ENCODE data around the gene SERGEF. TPM values are rescaled to one million over a fixed set of nuclear protein-coding genes. Genes with fewer than 3 reads are reported as not detected.
A peak's percentile ranks its signal among the peaks of the same experiment; 100 is the strongest.
"Not testable (repeated sequence)": the region's sequence is repeated elsewhere in the genome, so short reads cannot be mapped to it uniquely, and the experiment has no call there.

The SERGEF gene
- total and polyA plus RNA-seq, 2 experiments from 2014 or later = 18.3 to 23.2 TPM

DNA sequence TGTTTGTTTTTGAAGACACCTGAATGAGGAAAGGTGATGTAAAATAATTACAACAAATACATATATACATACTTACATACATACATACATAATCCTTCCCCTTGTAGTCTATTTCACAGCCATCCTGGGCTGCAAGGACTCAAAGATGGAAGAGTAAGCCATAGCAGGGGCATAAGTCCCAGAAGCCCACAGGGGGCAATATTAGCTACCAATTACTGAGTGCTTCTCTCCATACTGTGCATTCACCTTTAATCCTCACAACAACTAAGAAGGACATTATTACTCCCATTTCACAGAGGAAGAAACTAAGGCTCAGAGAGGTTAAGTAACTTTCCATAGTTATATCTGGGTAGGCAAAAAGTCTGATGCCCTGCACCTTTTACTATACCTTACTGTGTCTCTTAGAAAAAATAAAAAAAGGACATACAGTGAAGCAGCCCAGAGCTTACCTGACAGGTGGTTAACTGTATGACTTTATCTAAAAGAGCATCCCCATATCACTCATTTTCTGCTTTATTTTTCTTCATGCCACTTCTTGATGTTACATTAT, 2.7 kb downstream of the SERGEF start:
- Histone ChIP-seq H3K36me3 (ENCODE audit: low read depth) (no peaks in the 10 kb centered on the region), H3K9ac (no peak overlapping the region), H3K27me3 (replicated peaks; ENCODE audit: insufficient read depth) (no peaks in the 10 kb centered on the region), H4K20me1 (ENCODE audit: insufficient read depth) (no peaks in the 10 kb centered on the region), H3F3A (ENCODE audit: insufficient read depth) (peaks cover 8% of the 10 kb centered on the region; the same call in 1 of the 2 replicates), H3K4me3 (no peak overlapping the region), H3K27ac (no peak overlapping the region), H3K9me2 (ENCODE audit: insufficient read depth) (no peaks in the 10 kb centered on the region), H2AFZ (no peak overlapping the region), H3K79me2 (ENCODE audit: insufficient read depth) (no peaks in the 10 kb centered on the region), H3K9me3 (ENCODE audit: low read depth) (no peaks in the 10 kb centered on the region), H3K4me2 (ENCODE audit: unreplicated experiment) (no peak overlapping the region), H3K4me1 (ENCODE audit: insufficient read depth) (no peaks in the 10 kb centered on the region)
- TF ChIP-seq EZH2phosphoT487 (IDR thresholded peaks at IDR 0.05; ENCODE audit: insufficient read depth, low read depth) (no peak), EZH2 (IDR thresholded peaks at IDR 0.05; ENCODE audit: insufficient read depth, poor library complexity, severe bottlenecking) (no peak)
- in situ Hi-C loops (cut with MboI) = no loop called here
- DNase-seq = peak; percentile 5

DNA sequence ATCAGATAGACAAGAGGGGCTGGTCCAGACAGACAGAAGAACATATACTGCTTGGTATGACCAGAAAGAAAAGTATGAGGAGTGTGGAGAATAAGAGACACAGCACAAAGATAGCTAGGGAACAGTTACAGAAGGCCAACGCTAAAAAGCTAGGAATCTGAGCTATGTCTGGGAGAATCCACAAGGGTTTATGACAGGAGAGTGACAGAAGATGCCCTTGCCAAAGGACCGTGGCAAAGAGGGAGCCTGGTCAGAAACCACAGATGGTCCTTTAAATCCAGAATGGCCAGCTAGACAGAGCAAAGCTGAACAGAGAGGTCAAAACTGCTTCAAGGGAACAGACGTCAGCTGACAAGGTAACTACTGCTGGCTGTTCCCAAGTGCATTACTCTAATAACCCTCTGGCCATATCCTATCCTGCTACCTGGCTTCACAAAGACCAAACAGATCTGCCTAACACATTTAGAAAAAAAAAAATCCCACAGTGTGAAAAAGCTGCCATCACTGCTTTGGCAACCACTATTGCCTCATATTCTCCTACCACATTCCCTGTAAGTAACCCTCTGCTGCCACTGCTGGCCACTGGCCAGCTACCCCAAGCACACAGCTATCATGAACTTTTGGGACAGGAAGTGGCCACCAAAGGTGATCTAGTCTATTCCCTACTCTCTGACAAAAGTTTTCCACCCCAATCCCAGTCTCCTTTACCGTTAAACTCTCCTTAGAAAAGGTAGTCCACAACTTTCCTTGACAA, 7.3 kb downstream of the SERGEF start:
- no peaks in the 10 kb centered on the region for H3K79me2 ChIP-seq (ENCODE audit: insufficient read depth)
- no peaks in the 10 kb centered on the region for H3K9me3 ChIP-seq (ENCODE audit: low read depth)
- H3K4me1 ChIP-seq (ENCODE audit: insufficient read depth) = no peaks in the 10 kb centered on the region
- H3K4me3 ChIP-seq = no peak overlapping the region
- H3K27me3 ChIP-seq (replicated peaks; ENCODE audit: insufficient read depth) = no peaks in the 10 kb centered on the region
- no peak for DNase-seq
- in situ Hi-C loops (cut with MboI) = no loop called here
- H3F3A ChIP-seq (ENCODE audit: insufficient read depth) = peaks cover 4% of the 10 kb centered on the region; the same call in 1 of the 2 replicates
- no peaks in the 10 kb centered on the region for H4K20me1 ChIP-seq (ENCODE audit: insufficient read depth)
- 76 to 77% methylated on average over 4 of the region's 4 CpGs for WGBS, 2 experiments (ENCODE audit: low coverage in 1 of 2, low lambda C conversion rate in 2 of 2, missing lambda C conversion rate in 2 of 2)
- H3K27ac ChIP-seq = no peak overlapping the region
- no peaks in the 10 kb centered on the region for H3K9me2 ChIP-seq (ENCODE audit: insufficient read depth)
- H3K36me3 ChIP-seq (ENCODE audit: low read depth) = 0 out of 2 replicates have a peak, but pooled peaks cover 4% of the 10 kb centered on the region
- no peak overlapping the region for H3K9ac ChIP-seq
- H3K4me2 ChIP-seq (ENCODE audit: unreplicated experiment) = no peak overlapping the region
- no peak overlapping the region for H2AFZ ChIP-seq
- no peak for TF ChIP-seq EZH2 (IDR thresholded peaks at IDR 0.05; ENCODE audit: insufficient read depth, poor library complexity, severe bottlenecking)

DNA sequence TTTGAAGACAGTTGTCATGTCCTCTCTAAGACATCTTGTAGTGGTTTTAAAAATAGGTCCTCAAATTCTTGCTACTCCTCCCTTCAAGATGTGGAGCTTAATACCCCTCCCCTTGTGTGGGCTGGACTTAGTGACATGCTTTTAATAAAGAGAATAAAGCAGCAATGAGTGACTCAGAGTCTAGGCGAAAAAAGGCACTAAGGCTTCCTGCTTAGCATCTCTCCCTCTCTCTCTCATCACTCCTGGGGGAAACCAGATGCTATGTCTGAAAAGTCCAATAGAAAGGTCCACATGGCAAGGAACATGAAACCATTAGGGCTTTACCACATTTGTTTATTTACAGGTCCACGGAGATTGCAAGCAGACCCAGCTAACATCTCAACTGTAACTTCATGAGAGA, 11.7 kb downstream of the SERGEF start:
- H3K4me2 ChIP-seq (ENCODE audit: unreplicated experiment) = no peak overlapping the region
- no peaks in the 10 kb centered on the region for H3F3A ChIP-seq (ENCODE audit: insufficient read depth)
- WGBS, 2 experiments (ENCODE audit: low coverage in 1 of 2, low lambda C conversion rate in 2 of 2, missing lambda C conversion rate in 2 of 2) = 31 to 38% methylated on average over 2 of the region's 2 CpGs
- H3K79me2 ChIP-seq (ENCODE audit: insufficient read depth) = no peaks in the 10 kb centered on the region
- no peaks in the 10 kb centered on the region for H3K9me3 ChIP-seq (ENCODE audit: low read depth)
- peak; percentile 16 for DNase-seq
- no peaks in the 10 kb centered on the region for H4K20me1 ChIP-seq (ENCODE audit: insufficient read depth)
- H2AFZ ChIP-seq = no peak overlapping the region
- H3K27me3 ChIP-seq (replicated peaks; ENCODE audit: insufficient read depth) = no peaks in the 10 kb centered on the region
- H3K9me2 ChIP-seq (ENCODE audit: insufficient read depth) = no peaks in the 10 kb centered on the region
- H3K27ac ChIP-seq = no peak overlapping the region
- in situ Hi-C loops (cut with MboI) = no loop called here
- no peak for TF ChIP-seq EZH2phosphoT487 (IDR thresholded peaks at IDR 0.05; ENCODE audit: insufficient read depth, low read depth)
- no peak for TF ChIP-seq EZH2 (IDR thresholded peaks at IDR 0.05; ENCODE audit: insufficient read depth, poor library complexity, severe bottlenecking)
- H3K4me3 ChIP-seq = no peak overlapping the region
- H3K9ac ChIP-seq = no peak overlapping the region
- 0 out of 2 replicates have a peak, but pooled peaks cover 4% of the 10 kb centered on the region for H3K36me3 ChIP-seq (ENCODE audit: low read depth)
- H3K4me1 ChIP-seq (ENCODE audit: insufficient read depth) = no peaks in the 10 kb centered on the region

DNA sequence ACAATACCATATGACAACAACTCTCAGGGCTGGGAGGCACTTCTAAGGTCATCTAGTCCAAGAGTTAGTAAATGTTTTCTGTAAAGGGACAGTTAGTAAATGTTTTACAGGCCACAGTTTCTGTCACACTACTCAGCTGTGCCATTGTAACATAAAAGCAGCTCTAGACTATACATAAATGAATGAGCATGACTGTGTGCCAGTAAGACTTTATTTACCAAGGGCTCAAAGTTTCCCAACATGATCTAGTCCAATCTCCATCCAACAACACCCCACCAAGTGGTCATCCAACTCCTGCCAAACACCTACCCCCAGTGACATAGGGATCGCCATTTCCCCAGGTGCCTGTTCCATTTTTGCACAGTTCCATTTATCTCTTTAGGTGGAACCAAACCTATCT, 12.1 kb downstream of the SERGEF start:
- Histone ChIP-seq H3K9me3 (ENCODE audit: low read depth) (no peaks in the 10 kb centered on the region), H3K4me2 (ENCODE audit: unreplicated experiment) (no peak overlapping the region), H2AFZ (no peak overlapping the region), H3K4me1 (ENCODE audit: insufficient read depth) (no peaks in the 10 kb centered on the region), H3K4me3 (no peak overlapping the region), H3F3A (ENCODE audit: insufficient read depth) (no peaks in the 10 kb centered on the region), H3K79me2 (ENCODE audit: insufficient read depth) (no peaks in the 10 kb centered on the region), H3K27me3 (replicated peaks; ENCODE audit: insufficient read depth) (no peaks in the 10 kb centered on the region), H3K9ac (no peak overlapping the region), H3K36me3 (ENCODE audit: low read depth) (0 out of 2 replicates have a peak, but pooled peaks cover 4% of the 10 kb centered on the region), H3K9me2 (ENCODE audit: insufficient read depth) (no peaks in the 10 kb centered on the region), H4K20me1 (ENCODE audit: insufficient read depth) (no peaks in the 10 kb centered on the region), H3K27ac (no peak overlapping the region)
- WGBS, 2 experiments (ENCODE audit: low coverage in 1 of 2, low lambda C conversion rate in 2 of 2, missing lambda C conversion rate in 2 of 2) = 94 to 100% methylated on average over 1 of the region's 1 CpG
- DNase-seq = no peak
- TF ChIP-seq EZH2 (IDR thresholded peaks at IDR 0.05; ENCODE audit: insufficient read depth, poor library complexity, severe bottlenecking) (no peak), EZH2phosphoT487 (IDR thresholded peaks at IDR 0.05; ENCODE audit: insufficient read depth, low read depth) (no peak)
- in situ Hi-C loops (cut with MboI) = no loop called here

DNA sequence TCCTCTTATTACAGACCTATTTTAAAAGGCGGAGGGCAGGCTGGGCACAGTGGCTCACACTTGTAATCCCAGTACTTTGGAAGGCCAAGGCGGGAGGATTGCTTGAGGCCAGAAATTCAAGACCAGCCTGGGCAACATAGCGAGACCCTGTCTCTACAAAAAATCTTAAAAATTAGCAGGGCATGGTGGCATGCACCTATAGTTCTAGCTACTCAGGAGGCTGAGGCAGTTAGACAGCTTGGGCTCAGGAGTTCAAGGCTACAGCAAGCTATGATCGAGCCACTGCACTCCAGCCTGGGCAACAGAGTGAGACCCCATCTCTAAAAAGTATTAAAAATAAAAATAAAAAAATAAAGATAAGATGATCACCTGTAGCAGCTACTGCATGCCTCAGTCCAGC, 12.7 kb downstream of the SERGEF start:
- 96 to 97% methylated on average over 4 of the region's 4 CpGs for WGBS, 2 experiments (ENCODE audit: low coverage in 1 of 2, low lambda C conversion rate in 2 of 2, missing lambda C conversion rate in 2 of 2)
- H3K9ac ChIP-seq; H3K4me2 ChIP-seq (ENCODE audit: unreplicated experiment); H3K79me2 ChIP-seq (ENCODE audit: insufficient read depth); DNase-seq; H3F3A ChIP-seq (ENCODE audit: insufficient read depth); H3K27ac ChIP-seq; H3K36me3 ChIP-seq (ENCODE audit: low read depth); H3K27me3 ChIP-seq (replicated peaks; ENCODE audit: insufficient read depth); H2AFZ ChIP-seq; H3K4me1 ChIP-seq (ENCODE audit: insufficient read depth); H3K4me3 ChIP-seq; in situ Hi-C loops (cut with MboI); H3K9me3 ChIP-seq (ENCODE audit: low read depth); H4K20me1 ChIP-seq (ENCODE audit: insufficient read depth); H3K9me2 ChIP-seq (ENCODE audit: insufficient read depth): not testable (repeated sequence)
